GM20431 (cell line): ENCODE results near the gene AFG1L.
"Not testable (repeated sequence)": the region's sequence is repeated elsewhere in the genome, so short reads cannot be mapped to it uniquely, and the experiment has no call there.

Experiments used
- in situ Hi-C: fragments of 300-500 bp; cut with MseI, MboI; formaldehyde crosslinking; loops from one replicate; pipeline ENCODE4 v1.15.0; 2020; ENCODE audit warnings: low sequenced_read_pairs; ENCODE audit not compliant: unreplicated experiment

The AFG1L gene

GRCh38 chr6:108343894-108344293, 49.0 kb downstream of the AFG1L start:
- in situ Hi-C loops = no loop called here

- in situ Hi-C loops = no loop called here
These were observed 53.9 kb downstream of the AFG1L start for GRCh38 chr6:108348655-108349349.

GRCh38 chr6:108350528-108350927, 55.7 kb downstream of the AFG1L start:
- in situ Hi-C loops = no loop called here

GRCh38 chr6:108353853-108354252, 59.0 kb downstream of the AFG1L start:
- in situ Hi-C loops = no loop called here

- in situ Hi-C loops = no loop called here
These were observed 60.3 kb downstream of the AFG1L start for GRCh38 chr6:108355120-108355519.

- in situ Hi-C loops = no loop called here
These were observed 61.0 kb downstream of the AFG1L start for GRCh38 chr6:108355890-108356289.

GRCh38 chr6:108359901-108360882, 65.3 kb downstream of the AFG1L start:
- in situ Hi-C loops = no loop called here

- in situ Hi-C loops = no loop called here
These were observed 66.1 kb downstream of the AFG1L start for GRCh38 chr6:108360919-108361311.

GRCh38 chr6:108361312-108361932, 66.6 kb downstream of the AFG1L start:
- in situ Hi-C loops = no loop called here

- in situ Hi-C loops = no loop called here
These were observed 67.6 kb downstream of the AFG1L start for GRCh38 chr6:108362455-108362854.

- in situ Hi-C loops = no loop called here
These were observed 68.3 kb downstream of the AFG1L start for GRCh38 chr6:108363113-108363512.

- in situ Hi-C loops = no loop called here
These were observed 69.0 kb downstream of the AFG1L start for GRCh38 chr6:108363889-108364313.

GRCh38 chr6:108364470-108364869, 69.6 kb downstream of the AFG1L start:
- in situ Hi-C loops = no loop called here

GRCh38 chr6:108365478-108365877, 70.6 kb downstream of the AFG1L start:
- in situ Hi-C loops = no loop called here

- in situ Hi-C loops = no loop called here
These were observed 71.4 kb downstream of the AFG1L start for GRCh38 chr6:108366236-108366635.

GRCh38 chr6:108368431-108369030, 73.7 kb downstream of the AFG1L start:
- in situ Hi-C loops = no loop called here

GRCh38 chr6:108380876-108381275, 86.0 kb downstream of the AFG1L start:
- in situ Hi-C loops = no loop called here

GRCh38 chr6:108383981-108384380, 89.1 kb downstream of the AFG1L start:
- in situ Hi-C loops = no loop called here

- in situ Hi-C loops = not testable (repeated sequence)
These were observed 94.3 kb downstream of the AFG1L start for GRCh38 chr6:108389190-108389589.

- in situ Hi-C loops = no loop called here
These were observed 100.4 kb downstream of the AFG1L start for GRCh38 chr6:108395297-108395696.
